GM21390 (cell line): ENCODE measurements around the gene LFNG.

Source experiments
- ATAC-seq: cut with Tn5 transposase; IDR thresholded peaks from one replicate; pipeline ENCODE4 v1.9.1; 2021; ENCODE audit not compliant: unreplicated experiment

Gene LFNG

GRCh38 chr7:2502647-2502966, 17.0 kb upstream of the LFNG start:
- no peak for ATAC-seq

- ATAC-seq, result no peak
These were observed 16.3 kb upstream of the LFNG start for GRCh38 chr7:2503056-2503941.

- no peak for ATAC-seq
These were observed 15.3 kb upstream of the LFNG start for GRCh38 chr7:2504128-2504888.

- no peak for ATAC-seq
These were observed 14.6 kb upstream of the LFNG start for GRCh38 chr7:2504889-2505375.

GRCh38 chr7:2505401-2505800, 14.2 kb upstream of the LFNG start:
- ATAC-seq, result no peak

- no peak for ATAC-seq
These were observed 12.2 kb upstream of the LFNG start for GRCh38 chr7:2507208-2507916.

- ATAC-seq, result no peak
These were observed 11.7 kb upstream of the LFNG start for GRCh38 chr7:2507917-2508306.

- peak; percentile 49 for ATAC-seq
These were observed 11.0 kb upstream of the LFNG start for GRCh38 chr7:2508327-2509215.

GRCh38 chr7:2509298-2509906, 10.2 kb upstream of the LFNG start:
- no peak for ATAC-seq

- no peak for ATAC-seq
These were observed 9.3 kb upstream of the LFNG start for GRCh38 chr7:2510130-2510776.

- ATAC-seq, result no peak
These were observed 8.4 kb upstream of the LFNG start for GRCh38 chr7:2510909-2511768.

- no peak for ATAC-seq
These were observed 7.8 kb upstream of the LFNG start for GRCh38 chr7:2511769-2512168.

GRCh38 chr7:2512179-2512661, 7.4 kb upstream of the LFNG start:
- no peak for ATAC-seq

- ATAC-seq, result no peak
These were observed 6.9 kb upstream of the LFNG start for GRCh38 chr7:2512713-2513112.

GRCh38 chr7:2513702-2514101, 5.9 kb upstream of the LFNG start:
- no peak for ATAC-seq

GRCh38 chr7:2514473-2515423, 4.8 kb upstream of the LFNG start:
- no peak for ATAC-seq

GRCh38 chr7:2515424-2516193, 4.0 kb upstream of the LFNG start:
- no peak for ATAC-seq
